ENCODE data around the gene FBP2. TPM values are rescaled to one million over a fixed set of nuclear protein-coding genes. Genes with fewer than 3 reads are reported as not detected.
"Not testable (repeated sequence)": the region's sequence is repeated elsewhere in the genome, so short reads cannot be mapped to it uniquely, and the experiment has no call there.

FBP2 gene
- total and polyA plus RNA-seq, 10 of the 15 experiments (the other 5 are each of a cell fraction or from before 2014, with no cell fraction given), result 0.07 to 1.1 (median 0.12) TPM; not detected in 6

- H3K36me3 ChIP-seq (ENCODE audit: control insufficient read depth in 2 of 2, insufficient read depth in 2 of 2, low read length in 1 of 2); BruUV-seq (replicated peaks); H3K27ac ChIP-seq (ENCODE audit: control insufficient read depth, insufficient read depth); H4K20me1 ChIP-seq (ENCODE audit: control insufficient read depth, insufficient read depth); POLR2A ChIA-PET; H3K4me1 ChIP-seq (ENCODE audit: control insufficient read depth, insufficient read depth, low read length); intact Hi-C loops (cut with micrococcal nuclease; ENCODE audit: unreplicated experiment); in situ Hi-C loops (cut with MboI); DNase-seq (ENCODE audit: low read depth, low spot score); H3K27me3 ChIP-seq (replicated peaks in 1 of 2; ENCODE audit: control insufficient read depth in 2 of 2, insufficient read depth in 2 of 2, low read length in 1 of 2); SMC1A ChIA-PET (ENCODE audit: uncharacterized antibody, unreplicated experiment); RAD21 ChIA-PET (ENCODE audit: unreplicated experiment); ATAC-seq; H3K9ac ChIP-seq (ENCODE audit: control insufficient read depth, insufficient read depth, low read length); H3K79me2 ChIP-seq (ENCODE audit: control insufficient read depth, insufficient read depth, low read length); H3K4me3 ChIP-seq; H2AFZ ChIP-seq (ENCODE audit: control insufficient read depth, low read depth, low read length); FAIRE-seq; H3K4me2 ChIP-seq (ENCODE audit: control insufficient read depth, insufficient read depth); H3K9me3 ChIP-seq (replicated peaks; ENCODE audit: control insufficient read depth, insufficient read depth, low read length): not testable (repeated sequence)
- CTCF ChIA-PET, result interaction anchor here (1.4 kb wide), 1 partner anchor 38 kb away, joined by 4 read pairs; the partner anchor contains the start of gene PCAT7
- 41% methylated on average over 7 of the region's 7 CpGs for WGBS (ENCODE audit: insufficient coverage, insufficient replicate concordance, low lambda C conversion rate, missing lambda C conversion rate)
Observed at GRCh38 chr9:94592683-94593082, 941 bp downstream of the FBP2 start.

GRCh38 chr9:94591876-94592275, 1.7 kb downstream of the FBP2 start:
- Histone ChIP-seq H3K36me3 (ENCODE audit: control insufficient read depth in 2 of 2, insufficient read depth in 2 of 2, low read length in 1 of 2) (no peaks in the 10 kb centered on the region), H2AFZ (ENCODE audit: control insufficient read depth, low read depth, low read length) (no peak overlapping the region), H3K4me2 (ENCODE audit: control insufficient read depth, insufficient read depth) (no peak overlapping the region), H3K4me3 (no peak overlapping the region), H3K4me1 (ENCODE audit: control insufficient read depth, insufficient read depth, low read length) (no peaks in the 10 kb centered on the region), H3K9ac (ENCODE audit: control insufficient read depth, insufficient read depth, low read length) (no peak overlapping the region), H3K27me3 (replicated peaks in 1 of 2; ENCODE audit: control insufficient read depth in 2 of 2, insufficient read depth in 2 of 2, low read length in 1 of 2) (no peaks in the 10 kb centered on the region), H3K79me2 (ENCODE audit: control insufficient read depth, insufficient read depth, low read length) (no peaks in the 10 kb centered on the region), H4K20me1 (ENCODE audit: control insufficient read depth, insufficient read depth) (no peaks in the 10 kb centered on the region), H3K27ac (ENCODE audit: control insufficient read depth, insufficient read depth) (no peak overlapping the region), H3K9me3 (replicated peaks; ENCODE audit: control insufficient read depth, insufficient read depth, low read length) (no peaks in the 10 kb centered on the region)
- intact Hi-C loops (cut with micrococcal nuclease; ENCODE audit: unreplicated experiment) (no loop called here), in situ Hi-C loops (cut with MboI) (no loop called here)
- FAIRE-seq, result no peak
- ATAC-seq, result no peak
- WGBS (ENCODE audit: insufficient coverage, insufficient replicate concordance, low lambda C conversion rate, missing lambda C conversion rate), result 39% methylated on average over 8 of the region's 8 CpGs
- POLR2A ChIA-PET, result no interaction called here
- DNase-seq (ENCODE audit: low read depth, low spot score), result no peak
- CTCF ChIA-PET, result interaction anchor here (1.4 kb wide), 1 partner anchor 37 kb away, joined by 4 read pairs; the partner anchor contains the start of gene PCAT7
- SMC1A ChIA-PET (ENCODE audit: uncharacterized antibody, unreplicated experiment), result no interaction called here
- TF ChIP-seq RCOR1 (conservative IDR thresholded peaks at IDR 0.05; ENCODE audit: low read depth, low read length) (no peak), CEBPB (IDR thresholded peaks at IDR 0.05; ENCODE audit: borderline replicate concordance in 1 of 2, low read depth in 2 of 2, low read length in 2 of 2) (no peak), E2F8 (IDR thresholded peaks at IDR 0.05; ENCODE audit: low read depth, partially characterized antibody) (no peak), ATF2 (IDR thresholded peaks at IDR 0.05; ENCODE audit: low read length) (no peak), RBBP5 (conservative IDR thresholded peaks at IDR 0.05) (no peak), TCF12 (IDR thresholded peaks at IDR 0.05; ENCODE audit: low read depth, low read length) (no peak), POLR2AphosphoS5 (IDR thresholded peaks at IDR 0.05; ENCODE audit: low read length) (no peak)
- RAD21 ChIA-PET (ENCODE audit: unreplicated experiment), result no interaction called here
- no TSS peak for BruUV-seq (replicated peaks)

- WGBS (ENCODE audit: insufficient coverage, insufficient replicate concordance, low lambda C conversion rate, missing lambda C conversion rate), result 57% methylated on average over 20 of the region's 38 CpGs
- H3K4me1 ChIP-seq (ENCODE audit: control insufficient read depth, insufficient read depth, low read length); ATAC-seq; H3K36me3 ChIP-seq (ENCODE audit: control insufficient read depth in 2 of 2, insufficient read depth in 2 of 2, low read length in 1 of 2); SMC1A ChIA-PET (ENCODE audit: uncharacterized antibody, unreplicated experiment); RAD21 ChIA-PET (ENCODE audit: unreplicated experiment); H3K79me2 ChIP-seq (ENCODE audit: control insufficient read depth, insufficient read depth, low read length); in situ Hi-C loops (cut with MboI); H3K4me3 ChIP-seq; H4K20me1 ChIP-seq (ENCODE audit: control insufficient read depth, insufficient read depth); H3K27me3 ChIP-seq (replicated peaks in 1 of 2; ENCODE audit: control insufficient read depth in 2 of 2, insufficient read depth in 2 of 2, low read length in 1 of 2); DNase-seq (ENCODE audit: low read depth, low spot score); POLR2A ChIA-PET; FAIRE-seq; H3K9ac ChIP-seq (ENCODE audit: control insufficient read depth, insufficient read depth, low read length); BruUV-seq (replicated peaks); CTCF ChIA-PET; H3K9me3 ChIP-seq (replicated peaks; ENCODE audit: control insufficient read depth, insufficient read depth, low read length); H3K27ac ChIP-seq (ENCODE audit: control insufficient read depth, insufficient read depth); intact Hi-C loops (cut with micrococcal nuclease; ENCODE audit: unreplicated experiment); H3K4me2 ChIP-seq (ENCODE audit: control insufficient read depth, insufficient read depth); H2AFZ ChIP-seq (ENCODE audit: control insufficient read depth, low read depth, low read length): not testable (repeated sequence)
Observed at GRCh38 chr9:94591046-94591545, 2.5 kb downstream of the FBP2 start.
